Neural cell (in vitro differentiated cells): ENCODE measurements around the gene SLC2A1. TPM values are rescaled to one million over a fixed set of nuclear protein-coding genes. Genes with fewer than 3 reads are reported as not detected.

Experiments used
- H2AFZ ChIP-seq: fragments of 200-600, 300-800 bp; sonication (generic), shearing (Covaris generic); 2 replicates; pipeline ENCODE4 v1.6.0; 2014; ENCODE audit warnings: low read depth, mild to moderate bottlenecking, antibody characterized with exemption, low read length, moderate library complexity
- H3F3A ChIP-seq: fragments of 200-600 bp; shearing (Covaris generic); 2 replicates; pipeline ENCODE4 v1.6.1; 2016; ENCODE audit warnings: mild to moderate bottlenecking, moderate library complexity, mixed read lengths, antibody characterized with exemption, low read length; ENCODE audit not compliant: insufficient read depth, poor library complexity, severe bottlenecking
- H3K27ac ChIP-seq: fragments of 200-600, 300-800 bp; sonication (generic), shearing (Covaris generic); 2 replicates; pipeline ENCODE4 v1.5.1; 2014; ENCODE audit warnings: mild to moderate bottlenecking, low read length, moderate library complexity
- H3K27me3 ChIP-seq: fragments of 300-800, 200-600 bp; sonication (generic), shearing (Covaris generic); 2 replicates; pipeline ENCODE4 v1.6.0; 2014; ENCODE audit warnings: mild to moderate bottlenecking, low read depth, low read length, moderate library complexity; ENCODE audit not compliant: insufficient read depth
- H3K36me3 ChIP-seq: fragments of 300-800, 200-600 bp; sonication (generic), shearing (Covaris generic); 2 replicates; pipeline ENCODE4 v1.5.1; 2014; ENCODE audit warnings: mild to moderate bottlenecking, antibody characterized with exemption, low read length, moderate library complexity; ENCODE audit not compliant: insufficient read depth
- H3K4me2 ChIP-seq: fragments of 300-800, 200-600 bp; sonication (generic), shearing (Covaris generic); 2 replicates; pipeline ENCODE4 v1.6.0; 2014; ENCODE audit warnings: mild to moderate bottlenecking, low read length
- H3K4me3 ChIP-seq: fragments of 300-800, 200-600 bp; sonication (generic), shearing (Covaris generic); 2 replicates; pipeline ENCODE4 v1.5.1; 2014; ENCODE audit warnings: mild to moderate bottlenecking, low read length, moderate library complexity
- H3K79me2 ChIP-seq: fragments of 200-600 bp; shearing (Covaris generic); replicated peaks from 2 replicates; pipeline ENCODE4 v1.6.0; 2014; ENCODE audit warnings: mild to moderate bottlenecking, low read length, moderate library complexity; ENCODE audit not compliant: insufficient read depth
- H3K9ac ChIP-seq: fragments of 300-800, 200-600 bp; sonication (generic), shearing (Covaris generic); 2 replicates; pipeline ENCODE4 v1.6.1; 2016; ENCODE audit warnings: mild to moderate bottlenecking, low read length, mixed read lengths
- H3K9me2 ChIP-seq: fragments of 200-600 bp; shearing (Covaris generic); 2 replicates; pipeline ENCODE4 v1.6.1; 2016; ENCODE audit warnings: mild to moderate bottlenecking, low read length, mixed read lengths; ENCODE audit not compliant: insufficient read depth
- H3K9me3 ChIP-seq: fragments of 200-600, 300-800 bp; sonication (generic), shearing (Covaris generic); 2 replicates; pipeline ENCODE4 v1.6.1; 2016; ENCODE audit warnings: mild to moderate bottlenecking, mixed run types, low read length, moderate library complexity, mixed read lengths
- H4K20me1 ChIP-seq: fragments of 200-600 bp; shearing (Covaris generic); 2 replicates; pipeline ENCODE4 v1.6.1; 2016; ENCODE audit warnings: mild to moderate bottlenecking, mixed run types; ENCODE audit not compliant: insufficient read depth
- CTCF ChIP-seq: fragments of 450-650 bp; IDR thresholded peaks from 2 replicates; pipeline ENCODE4 v1.5.1; 2014; ENCODE audit warnings: antibody characterized with exemption, mild to moderate bottlenecking, moderate library complexity; ENCODE audit not compliant: poor library complexity, severe bottlenecking
- EP300 ChIP-seq: fragments of 450-650 bp; conservative IDR thresholded peaks from 2 replicates; pipeline ENCODE4 v1.6.1; 2014; ENCODE audit warnings: antibody characterized with exemption, mild to moderate bottlenecking, moderate library complexity; ENCODE audit not compliant: poor library complexity, severe bottlenecking
- EZH2 ChIP-seq: fragments of 200-600, 300-800 bp; shearing (Covaris generic), sonication (generic); IDR thresholded peaks from 2 replicates; pipeline ENCODE4 v1.6.1; 2014; ENCODE audit warnings: antibody characterized with exemption, low read length, borderline replicate concordance, mild to moderate bottlenecking; ENCODE audit not compliant: insufficient read depth, poor library complexity, severe bottlenecking
- MXI1 ChIP-seq: fragments of 450-650 bp; conservative IDR thresholded peaks from 2 replicates; pipeline ENCODE4 v1.6.1; 2014; ENCODE audit warnings: antibody characterized with exemption, mild to moderate bottlenecking; ENCODE audit not compliant: poor library complexity, severe bottlenecking
- POLR2AphosphoS5 ChIP-seq: IDR thresholded peaks from 2 replicates; pipeline ENCODE4 v1.6.1; 2012
- RAD21 ChIP-seq: fragments of 450-650 bp; conservative IDR thresholded peaks from 2 replicates; pipeline ENCODE4 v1.6.1; 2014; ENCODE audit warnings: antibody characterized with exemption, mild to moderate bottlenecking, moderate library complexity
- REST ChIP-seq: IDR thresholded peaks from 2 replicates; pipeline ENCODE4 v1.6.1; 2012; ENCODE audit warnings: borderline replicate concordance
- SMC3 ChIP-seq: fragments of 450-650 bp; conservative IDR thresholded peaks from 2 replicates; pipeline ENCODE4 v1.6.1; 2014; ENCODE audit warnings: antibody characterized with exemption, mild to moderate bottlenecking, moderate library complexity; ENCODE audit not compliant: poor library complexity
- TAF1 ChIP-seq: IDR thresholded peaks from 2 replicates; pipeline ENCODE4 v1.6.1; 2012; ENCODE audit warnings: low read depth
- polyA plus RNA-seq: library from polyadenylated mRNA; depleted of rRNA; stranded (reverse); fragments of >200 nt; gene quantifications from 2 replicates; pipeline ENCODE4 v1.2.3, GENCODE V29; 2014

The SLC2A1 gene
- polyA plus RNA-seq, 1 donor from 2014 or later: 39.4 TPM

GRCh38 chr1:42930178-42931107 lies 28.2 kb downstream of the SLC2A1 start:
- no peaks in the 10 kb centered on the region for H3K27me3 ChIP-seq
- H3K9me3 ChIP-seq: no peaks in the 10 kb centered on the region
- peaks cover 2% of the 10 kb centered on the region for H3K79me2 ChIP-seq
- no peak overlapping the region for H3K4me3 ChIP-seq
- TF ChIP-seq REST: no peak
- no peak for TF ChIP-seq EZH2
- TF ChIP-seq CTCF: no peak
- H3K4me2 ChIP-seq: no peak overlapping the region
- no peak overlapping the region for H2AFZ ChIP-seq
- H3K9ac ChIP-seq: no peak overlapping the region
- H3K36me3 ChIP-seq: peaks cover 4% of the 10 kb centered on the region
- no peaks in the 10 kb centered on the region for H4K20me1 ChIP-seq
- no peak overlapping the region for H3K27ac ChIP-seq
- no peaks in the 10 kb centered on the region for H3K9me2 ChIP-seq
- H3F3A ChIP-seq: no peaks in the 10 kb centered on the region

- H4K20me1 ChIP-seq: no peaks in the 10 kb centered on the region
- no peak overlapping the region for H3K4me2 ChIP-seq
- H3F3A ChIP-seq: no peaks in the 10 kb centered on the region
- H3K9me3 ChIP-seq: no peaks in the 10 kb centered on the region
- H2AFZ ChIP-seq: no peak overlapping the region
- no peak overlapping the region for H3K27ac ChIP-seq
- TF ChIP-seq EP300: no peak
- TF ChIP-seq TAF1: no peak
- no peak for TF ChIP-seq CTCF
- TF ChIP-seq SMC3: no peak
- TF ChIP-seq POLR2AphosphoS5: no peak
- no peak for TF ChIP-seq REST
- TF ChIP-seq EZH2: no peak
- TF ChIP-seq RAD21: no peak
- no peak for TF ChIP-seq MXI1
- peaks cover 4% of the 10 kb centered on the region for H3K36me3 ChIP-seq
- H3K79me2 ChIP-seq: peaks cover 2% of the 10 kb centered on the region
- no peak overlapping the region for H3K9ac ChIP-seq
- H3K4me3 ChIP-seq: no peak overlapping the region
- H3K9me2 ChIP-seq: no peaks in the 10 kb centered on the region
- no peaks in the 10 kb centered on the region for H3K27me3 ChIP-seq
Observed at GRCh38 chr1:42929434-42930177, 29.1 kb downstream of the SLC2A1 start.
